PFSK-1 (cell line): Measurements from ENCODE around the gene DAB1.

Experiments
- POLR2AphosphoS5 ChIP-seq: IDR thresholded peaks from 2 replicates; pipeline ENCODE4 v1.6.1; 2012; ENCODE audit warnings: low read depth, mild to moderate bottlenecking, control low read depth, low read length, moderate library complexity
- REST ChIP-seq, 2 experiments: IDR thresholded peaks; 2 replicates each; pipeline versions ENCODE4 v1.6.1 to v1.8.0; 2011 to 2012; ENCODE audit warnings: low read depth in 2 of 2, low read length in 2 of 2, control low read depth in 1 of 2, inconsistent platforms in 1 of 2, mild to moderate bottlenecking in 1 of 2, moderate library complexity in 1 of 2; ENCODE audit not compliant: insufficient read depth in 1 of 2
- SIN3A ChIP-seq: IDR thresholded peaks from 2 replicates; pipeline ENCODE4 v1.6.1; 2012; ENCODE audit warnings: mild to moderate bottlenecking, low read length, moderate library complexity, borderline replicate concordance; ENCODE audit not compliant: insufficient read depth

DNA sequence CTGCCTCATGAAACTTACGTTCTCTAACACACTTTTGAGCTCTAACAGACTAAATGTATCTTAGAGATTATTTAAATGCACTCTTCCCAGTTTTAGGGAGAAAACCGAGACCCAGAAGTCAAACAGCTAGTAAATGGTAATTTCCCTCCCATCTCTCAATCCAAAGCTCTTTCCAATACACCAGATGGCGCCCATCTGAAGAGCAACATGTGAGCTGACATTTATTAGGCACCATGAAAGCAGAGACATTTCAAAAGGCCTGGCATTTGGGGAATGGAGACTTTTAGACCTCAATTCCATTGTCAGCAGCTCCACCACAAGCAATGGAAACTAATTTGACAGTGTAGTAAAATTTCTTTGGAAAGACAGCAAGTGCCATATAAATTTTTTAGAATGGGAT, 191.4 kb downstream of the DAB1 start:
- TF ChIP-seq REST (IDR thresholded peaks at IDR 0.05; ENCODE audit: insufficient read depth in 1 of 2, low read depth in 2 of 2, low read length in 2 of 2), result no peak
- TF ChIP-seq SIN3A, result no peak
- no peak for TF ChIP-seq POLR2AphosphoS5
